Measurements from ENCODE around the gene TMEM217.
"Not testable (repeated sequence)": the region's sequence is repeated elsewhere in the genome, so short reads cannot be mapped to it uniquely, and the experiment has no call there.

Gene TMEM217

DNA sequence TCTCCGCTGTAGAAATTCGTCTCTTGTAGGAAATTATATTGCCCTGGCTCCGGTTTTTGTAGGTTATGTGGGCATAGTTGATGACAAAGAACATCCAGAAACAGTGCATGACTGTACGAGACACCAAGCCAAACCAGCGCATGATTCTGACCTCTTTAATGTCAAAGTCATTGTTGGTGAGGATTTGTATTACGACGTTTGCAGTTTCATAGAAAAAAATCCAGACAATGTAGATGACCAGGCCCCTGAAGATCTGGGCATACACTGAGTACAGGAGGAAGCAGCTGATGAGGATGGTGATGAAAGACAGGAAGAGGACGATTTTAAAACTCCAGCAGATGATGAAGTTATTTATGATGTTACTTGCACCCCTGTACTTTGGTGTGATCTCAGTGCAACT is 39.4 kb downstream of the TMEM217 start:
- no peak for DNase-seq (ENCODE audit: low read depth in 4 of 4, low spot score in 1 of 4)

- no peak for DNase-seq (ENCODE audit: low read depth in 4 of 4, low spot score in 1 of 4)
These were observed 39.9 kb downstream of the TMEM217 start for GRCh38 chr6:37218061-37218460.

- DNase-seq (ENCODE audit: low read depth in 4 of 4, low spot score in 1 of 4), result no peak
These were observed 45.7 kb downstream of the TMEM217 start for GRCh38 chr6:37212268-37212667.

- DNase-seq (ENCODE audit: low read depth in 4 of 4, low spot score in 1 of 4), result peak; percentile 63 to 82 (median 68)
These were observed 47.5 kb downstream of the TMEM217 start for GRCh38 chr6:37210313-37210968.

- DNase-seq (ENCODE audit: low read depth in 4 of 4, low spot score in 1 of 4), result no peak
These were observed 48.3 kb downstream of the TMEM217 start for GRCh38 chr6:37209461-37210205.

DNA sequence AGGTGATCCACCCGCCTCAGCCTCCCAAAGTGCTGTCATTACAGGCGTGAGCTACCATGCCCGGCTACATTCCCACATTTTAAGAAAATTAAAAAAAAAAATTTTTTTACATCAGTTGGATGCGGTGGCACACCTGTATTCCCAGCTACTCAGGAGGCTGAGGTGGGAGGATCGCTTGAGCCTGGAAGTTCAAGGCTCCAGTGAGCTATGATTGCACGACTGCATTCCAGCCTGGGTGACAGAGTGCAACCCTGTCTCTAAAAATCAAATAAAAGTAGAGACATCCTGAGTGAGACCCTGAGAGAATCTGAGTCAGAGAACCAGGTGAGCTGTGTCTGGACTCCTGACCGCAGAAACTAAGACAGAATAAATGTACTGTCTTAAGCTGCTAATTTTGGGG is 49.2 kb downstream of the TMEM217 start:
- DNase-seq (ENCODE audit: low read depth in 4 of 4, low spot score in 1 of 4), result no peak

- DNase-seq (ENCODE audit: low read depth in 4 of 4, low spot score in 1 of 4), result peak; percentile 65 to 88 (median 73)
These were observed 50.0 kb downstream of the TMEM217 start for GRCh38 chr6:37207903-37208456.

GRCh38 chr6:37206622-37207021 is 51.3 kb downstream of the TMEM217 start:
- no peak for DNase-seq (ENCODE audit: low read depth in 4 of 4, low spot score in 1 of 4)

GRCh38 chr6:37205997-37206340 is 52.0 kb downstream of the TMEM217 start:
- DNase-seq (ENCODE audit: low read depth in 4 of 4, low spot score in 1 of 4), result no peak

- DNase-seq (ENCODE audit: low read depth in 4 of 4, low spot score in 1 of 4), result no peak
These were observed 52.6 kb downstream of the TMEM217 start for GRCh38 chr6:37205175-37205996.

- DNase-seq (ENCODE audit: low read depth in 4 of 4, low spot score in 1 of 4), result no peak
These were observed 53.8 kb downstream of the TMEM217 start for GRCh38 chr6:37204014-37204751.

DNA sequence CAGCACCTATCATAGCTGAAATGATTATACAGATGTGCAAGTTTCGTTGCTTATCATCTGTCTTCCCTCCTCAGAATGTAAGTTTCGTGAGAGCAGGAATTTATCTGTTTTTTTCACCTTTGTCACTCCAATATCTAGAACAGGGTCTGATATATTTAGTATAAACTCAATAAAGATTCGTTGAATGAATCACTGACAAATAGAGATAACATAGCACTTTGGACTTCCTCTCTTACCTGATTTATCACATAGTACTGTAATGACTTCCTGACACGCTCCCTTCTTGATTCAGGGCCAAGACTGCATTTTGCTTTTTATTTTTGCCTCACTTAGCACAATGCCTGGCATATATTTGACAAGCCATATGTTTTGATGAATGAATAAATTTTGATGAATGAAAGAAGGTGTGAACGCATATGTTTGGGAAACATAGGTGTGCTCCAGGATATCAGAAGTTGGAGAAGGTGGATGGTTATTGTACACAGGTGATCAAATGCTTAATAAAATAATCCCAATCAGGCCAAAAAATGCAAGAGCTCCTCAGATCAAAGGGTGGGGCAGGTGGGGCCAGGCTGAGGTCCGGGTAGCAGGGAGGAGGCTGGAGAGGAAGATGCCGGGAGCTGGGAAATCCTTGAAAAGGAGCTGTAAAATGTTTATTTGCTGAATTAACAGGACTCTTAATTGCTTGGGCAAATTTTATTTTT is 55.0 kb downstream of the TMEM217 start:
- no peak for DNase-seq (ENCODE audit: low read depth in 4 of 4, low spot score in 1 of 4)

DNA sequence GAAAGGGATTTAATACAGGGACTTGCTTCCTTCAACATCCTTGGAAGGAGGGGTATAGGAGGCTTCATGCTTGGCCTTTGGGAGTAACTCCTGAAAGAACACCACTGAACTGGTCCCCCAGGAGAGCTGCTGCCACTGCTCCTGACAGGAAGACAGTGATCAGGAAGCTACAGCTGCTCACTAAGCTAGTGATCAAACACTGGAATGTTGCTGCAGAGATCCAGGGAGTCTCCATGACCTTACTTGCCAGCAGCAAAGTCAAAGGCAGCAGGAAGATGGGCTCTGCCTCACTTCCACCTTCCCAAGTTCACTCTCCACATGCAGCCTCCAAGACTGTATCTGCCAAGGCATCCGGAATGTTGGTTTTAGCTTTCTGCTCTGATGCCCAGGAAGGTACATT is 56.2 kb downstream of the TMEM217 start:
- DNase-seq (ENCODE audit: low read depth in 4 of 4, low spot score in 1 of 4), result no peak

- no peak for DNase-seq (ENCODE audit: low read depth in 4 of 4, low spot score in 1 of 4)
These were observed 57.9 kb downstream of the TMEM217 start for GRCh38 chr6:37200085-37200484.

DNA sequence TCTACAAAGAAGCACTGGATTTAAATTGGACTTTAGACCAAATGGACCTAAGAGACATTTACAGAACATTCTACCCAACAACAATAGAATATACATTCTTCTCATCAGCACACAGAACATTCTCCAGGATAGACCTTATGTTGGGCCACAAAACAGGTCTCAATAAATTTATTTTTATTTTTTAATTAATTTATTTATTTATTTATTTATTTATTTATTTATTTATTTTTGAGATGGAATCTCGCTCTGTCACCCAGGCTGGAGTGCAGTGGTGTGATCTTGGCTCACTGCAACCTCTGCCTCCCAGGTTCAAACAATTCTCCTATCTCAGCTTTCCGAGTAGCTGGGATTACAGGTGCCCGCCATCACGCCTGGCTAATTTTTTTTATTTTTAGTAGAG is 61.5 kb downstream of the TMEM217 start:
- DNase-seq (ENCODE audit: low read depth in 4 of 4, low spot score in 1 of 4), result not testable (repeated sequence)

- not testable (repeated sequence) for DNase-seq (ENCODE audit: low read depth in 4 of 4, low spot score in 1 of 4)
These were observed 63.1 kb downstream of the TMEM217 start for GRCh38 chr6:37194886-37195285.

- DNase-seq (ENCODE audit: low read depth in 4 of 4, low spot score in 1 of 4), result no peak
These were observed 65.3 kb downstream of the TMEM217 start for GRCh38 chr6:37192666-37193065.

DNA sequence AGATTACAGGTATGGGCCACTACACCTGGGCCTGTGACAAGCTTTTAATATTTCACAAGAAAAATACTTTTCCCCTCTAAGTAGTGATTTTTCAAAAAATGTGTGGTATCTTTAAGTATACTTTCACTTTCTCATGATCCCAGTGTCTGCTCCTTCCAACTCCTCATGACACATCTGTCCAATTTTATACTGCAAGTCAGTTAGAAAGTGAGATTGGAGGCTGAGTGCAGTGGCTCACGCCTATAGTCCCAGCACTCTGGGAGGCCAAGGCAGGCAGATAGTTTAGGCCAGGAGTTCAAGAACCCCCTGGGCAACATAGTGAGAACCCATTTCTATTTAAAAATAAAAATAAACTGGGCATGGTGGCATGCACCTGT is 67.8 kb downstream of the TMEM217 start:
- no peak for DNase-seq (ENCODE audit: low read depth in 4 of 4, low spot score in 1 of 4)

DNA sequence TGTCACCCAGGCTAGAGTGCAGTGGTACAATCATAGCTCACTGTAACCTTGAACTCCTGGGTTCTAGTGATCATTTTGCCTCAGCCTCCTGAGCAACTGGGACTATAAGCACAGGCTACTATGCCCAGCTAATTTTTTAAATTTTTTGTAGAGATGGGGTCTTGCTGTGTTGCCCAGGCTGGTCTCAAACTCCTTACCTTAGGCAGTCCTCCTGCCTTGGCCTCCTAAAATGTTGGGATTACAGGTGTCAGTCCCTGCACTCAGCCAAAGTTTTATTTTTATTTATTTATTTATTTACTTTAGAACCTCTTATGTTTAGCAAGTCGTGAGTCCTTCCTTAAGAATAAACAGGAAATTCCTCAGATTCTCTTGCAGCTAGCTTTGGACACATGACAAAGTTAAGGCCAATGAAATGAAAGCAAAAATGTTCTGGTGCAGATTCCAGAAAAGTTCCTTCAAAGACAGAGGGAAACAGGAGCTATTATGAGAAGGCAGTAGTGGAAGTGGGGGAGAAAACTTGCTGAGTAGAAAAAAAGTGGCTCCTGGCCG is 68.9 kb downstream of the TMEM217 start:
- no peak for DNase-seq (ENCODE audit: low read depth in 4 of 4, low spot score in 1 of 4)

Data from stimulated activated CD4-positive, alpha-beta T cell treated with anti-CD3 and anti-CD28 coated beads, Interleukin-1b, Interleukin-23, amount 100 ng/mL, for 24 hours (primary cell).